CD4-positive, alpha-beta T cell treated with Interleukin-4 for 1 hour (primary cell): ENCODE data around the gene CCNYL1.
A peak's percentile ranks its signal among the peaks of the same experiment; 100 is the strongest.

Experiments used
- DNase-seq, 2 donors: peaks; one replicate each; pipeline ENCODE4 v3.0.0-alpha.2; 2020 to 2022

CCNYL1 gene

DNA sequence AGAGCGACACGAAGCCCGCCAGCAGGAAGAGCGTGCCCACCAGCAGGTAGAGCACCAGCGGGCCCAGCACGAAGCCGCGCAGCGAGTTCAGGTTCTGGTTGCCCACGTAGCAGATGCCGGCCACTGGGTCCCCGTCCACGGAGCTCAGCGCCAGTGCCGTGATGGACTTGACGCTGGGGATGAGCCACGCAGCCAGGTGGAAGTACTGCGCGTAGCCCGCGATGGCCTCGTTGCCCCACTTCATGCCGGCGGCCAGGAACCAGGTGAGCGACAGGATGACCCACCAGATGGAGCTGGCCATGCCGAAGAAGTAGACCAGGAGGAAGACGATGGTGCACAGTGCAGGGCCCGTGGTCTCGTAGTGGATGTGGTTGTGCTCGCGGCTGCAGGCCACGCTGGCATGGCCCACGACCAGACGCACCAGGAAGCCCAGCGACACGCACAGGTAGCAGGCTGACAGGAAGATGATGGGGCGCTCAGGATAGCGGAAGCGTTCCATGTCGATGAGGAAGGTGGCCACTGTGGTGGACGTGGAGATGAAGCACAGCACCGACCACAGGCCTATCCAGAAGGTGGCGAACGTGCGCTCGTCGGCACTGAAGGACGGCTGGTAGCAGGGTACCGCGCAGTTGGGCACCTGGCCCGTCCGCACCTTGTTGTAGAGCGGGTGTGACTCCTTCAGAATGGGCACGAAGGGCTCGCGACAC, 56.2 kb downstream of the CCNYL1 start:
- DNase-seq = no peak

DNA sequence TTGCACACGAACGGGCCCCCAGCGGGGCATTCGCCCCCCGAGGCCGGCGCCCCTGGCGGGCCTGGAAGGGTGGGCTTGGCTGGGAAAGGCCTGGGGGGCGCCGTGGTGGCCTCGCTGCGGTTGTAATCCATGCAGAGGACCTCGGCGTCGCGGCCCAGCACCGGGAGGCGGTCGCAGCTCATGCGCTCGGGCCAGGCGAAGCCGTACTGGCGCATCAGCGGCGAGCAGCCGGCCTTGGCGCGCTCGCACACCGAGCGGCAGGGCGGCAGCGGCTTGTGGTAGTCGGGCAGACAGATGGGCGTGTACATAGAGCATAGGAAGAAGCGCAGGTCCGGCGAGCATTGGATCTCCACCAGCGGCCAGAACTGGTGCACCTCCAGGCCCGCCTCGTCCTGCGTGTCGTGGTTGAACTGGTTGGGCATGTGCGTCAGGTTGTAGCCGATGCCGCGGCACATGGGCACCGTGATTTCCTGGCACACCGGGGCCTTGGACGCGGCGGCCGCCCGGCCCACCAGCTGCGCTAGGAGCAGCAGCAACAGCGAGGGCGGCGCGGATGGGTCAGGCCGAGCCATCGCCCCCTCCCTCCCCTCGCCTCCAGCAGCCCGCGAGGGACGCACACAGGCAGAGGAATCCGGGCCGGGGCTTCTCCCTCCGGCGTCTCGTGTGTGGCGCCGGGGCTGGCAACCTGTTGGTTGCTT, 56.9 kb downstream of the CCNYL1 start:
- peak; percentile 20 to 31 for DNase-seq

DNA sequence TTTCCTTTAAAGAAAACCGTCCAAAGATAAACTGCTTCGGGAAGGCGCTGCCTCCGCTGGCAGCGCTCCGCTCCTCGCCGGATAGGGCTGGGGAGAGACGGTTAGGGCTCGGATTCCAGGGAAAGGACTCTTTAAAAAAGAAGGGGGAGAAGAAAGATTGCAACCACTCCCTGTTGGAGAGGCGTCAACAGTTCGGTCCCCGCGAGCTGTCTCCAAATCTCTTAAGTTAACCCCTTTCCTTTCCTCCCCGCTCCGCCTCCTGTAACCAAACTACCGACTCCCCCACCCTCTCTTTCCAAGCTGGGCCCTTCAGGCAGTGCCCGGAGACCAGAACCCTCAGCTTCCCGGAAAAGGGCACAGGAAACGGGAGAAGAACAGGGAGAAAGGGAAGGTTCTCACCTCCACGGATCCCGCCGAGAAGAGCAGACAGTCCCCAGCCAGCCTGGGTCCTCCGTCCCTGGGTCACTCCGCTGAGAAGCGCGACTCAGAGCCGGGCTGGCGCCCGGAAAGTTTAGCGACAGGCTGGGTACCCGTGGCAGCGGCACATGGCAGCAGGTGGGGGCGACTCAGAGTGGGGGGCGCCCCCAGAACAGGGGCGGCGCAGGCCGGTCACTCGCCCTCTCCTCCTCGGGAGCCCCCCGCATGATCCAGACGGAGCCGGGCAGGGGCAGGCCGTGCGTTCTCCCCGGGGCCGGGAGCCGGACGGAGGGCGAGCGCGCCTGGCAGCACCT, 57.6 kb downstream of the CCNYL1 start:
- no peak for DNase-seq

DNA sequence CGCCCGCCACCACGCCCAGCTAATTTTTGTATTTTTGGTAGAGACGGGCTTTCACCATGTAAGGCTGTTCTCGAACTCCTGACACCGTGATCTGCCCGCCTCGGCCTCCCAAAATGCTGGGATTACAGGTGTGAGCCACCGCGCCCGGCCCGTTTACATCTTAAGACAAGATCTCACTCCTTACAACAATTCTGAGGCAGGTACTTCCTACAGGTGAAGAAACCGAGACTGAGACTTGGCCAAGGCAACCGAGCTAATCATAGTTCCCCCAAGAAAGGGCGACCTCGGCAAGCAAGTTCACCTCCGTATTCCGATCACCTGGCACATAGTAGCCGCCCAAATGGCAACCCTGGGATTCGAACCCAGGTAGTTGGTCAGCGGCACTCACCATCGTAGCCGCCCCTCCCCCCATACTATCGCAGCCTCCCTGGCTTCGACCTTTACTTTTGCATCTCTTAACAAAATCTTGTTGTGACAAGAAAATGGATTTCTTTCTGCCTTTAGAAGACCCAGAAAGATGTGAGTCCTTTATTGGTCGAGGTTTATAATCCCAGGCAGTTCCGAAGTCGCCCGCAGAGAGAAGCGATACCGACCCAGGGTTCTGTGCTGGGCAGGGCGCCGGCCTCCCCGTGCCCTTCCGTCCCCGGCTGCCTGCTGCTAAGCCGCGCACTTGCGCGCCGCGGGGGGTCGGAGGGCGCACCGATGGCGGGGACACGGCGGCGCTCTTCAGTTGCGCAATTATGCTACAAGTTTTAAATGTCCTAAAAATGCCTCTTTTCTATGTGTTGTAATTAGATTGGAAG, 59.4 kb downstream of the CCNYL1 start:
- DNase-seq = peak in 1 of 2 donors; percentile 9

DNA sequence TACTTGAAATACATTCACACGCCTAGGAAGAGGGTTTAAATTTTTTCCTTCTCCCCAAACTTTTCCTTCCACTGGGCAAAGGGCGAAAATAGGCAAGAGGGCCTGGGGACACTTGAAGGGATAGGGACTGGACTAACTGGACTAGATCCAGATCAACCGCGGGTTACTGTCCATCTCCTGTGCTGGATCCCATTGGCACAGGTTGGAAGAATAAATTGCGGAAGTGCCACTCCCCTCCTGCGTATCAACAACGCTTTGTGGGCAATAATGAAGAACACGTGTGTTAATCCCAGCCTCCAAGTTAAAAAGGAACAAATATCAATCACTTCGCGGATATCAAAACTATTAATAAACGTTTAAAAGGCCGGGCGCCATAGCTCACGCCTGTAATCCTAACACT, 60.0 kb downstream of the CCNYL1 start:
- no peak for DNase-seq

DNA sequence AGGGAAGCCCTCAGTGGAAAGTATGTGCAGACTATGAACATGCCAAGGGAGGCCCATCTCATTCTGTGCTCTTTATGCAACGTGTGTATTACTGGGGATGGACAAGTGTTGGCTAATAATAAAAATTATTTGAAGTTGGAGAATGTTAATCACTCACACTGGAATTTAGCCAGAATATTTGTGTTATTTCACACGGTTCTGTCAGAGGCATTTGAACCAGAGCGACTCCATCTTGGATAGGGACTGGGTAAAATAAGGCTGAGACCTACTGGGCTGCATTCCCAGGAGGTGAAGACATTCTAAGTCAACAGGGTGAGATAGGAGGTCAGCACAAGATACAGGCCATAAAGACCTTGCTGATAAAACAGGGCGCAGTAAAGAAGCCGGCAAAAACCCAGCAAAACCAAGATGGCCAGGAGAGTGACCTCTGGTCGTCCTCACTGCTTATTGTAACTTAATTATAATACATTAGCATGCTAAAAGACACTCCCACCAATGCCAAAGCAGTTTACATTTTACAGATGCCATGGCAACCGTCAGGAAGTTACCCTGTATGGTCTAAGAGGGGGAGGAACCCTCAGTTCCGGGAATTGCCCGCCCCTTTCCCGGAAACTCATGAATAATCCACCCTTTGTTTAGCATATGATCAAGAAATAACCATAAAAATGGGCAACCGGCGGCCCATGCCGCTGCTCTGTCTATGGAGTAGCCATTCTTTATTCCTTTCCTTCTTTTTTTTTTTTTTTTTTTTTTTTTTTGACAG, 60.8 kb downstream of the CCNYL1 start:
- DNase-seq = peak; percentile 42 to 46

DNA sequence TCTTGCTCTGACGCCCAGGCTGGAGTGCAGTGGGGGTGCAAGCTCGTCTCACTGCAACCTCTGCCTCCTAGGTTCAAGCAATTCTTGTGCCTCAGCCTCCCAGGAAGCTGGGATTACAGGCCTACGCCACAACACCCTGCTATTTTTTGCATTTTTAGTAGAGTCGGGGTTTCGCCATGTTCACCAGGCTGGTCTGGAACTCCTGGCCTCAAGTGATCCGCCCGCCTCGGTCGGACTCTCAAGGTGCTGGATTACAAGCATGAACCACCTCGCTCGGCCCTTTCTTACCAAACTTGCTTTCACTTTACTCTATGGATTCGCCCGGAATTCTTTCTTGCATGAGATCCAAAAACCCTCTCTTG, 61.4 kb downstream of the CCNYL1 start:
- no peak for DNase-seq

DNA sequence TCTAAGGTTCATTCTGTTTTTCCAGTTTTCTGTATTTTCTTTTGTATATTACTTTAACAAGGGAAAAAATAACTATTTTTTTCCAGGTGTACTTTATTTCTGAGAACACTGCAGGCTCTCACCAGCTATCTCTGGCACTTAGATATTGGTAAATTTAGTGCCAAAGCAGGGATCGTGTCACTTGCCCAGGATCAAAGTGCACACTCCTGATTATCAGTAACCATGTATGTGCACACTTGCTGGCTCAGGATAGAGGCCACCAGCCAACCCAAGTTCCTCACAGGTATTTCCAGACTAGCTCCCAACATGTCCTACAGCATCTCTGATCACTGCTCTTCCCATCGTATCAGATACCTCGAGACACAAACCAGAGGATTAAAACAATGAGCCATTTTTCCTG, 64.0 kb downstream of the CCNYL1 start:
- no peak for DNase-seq

DNA sequence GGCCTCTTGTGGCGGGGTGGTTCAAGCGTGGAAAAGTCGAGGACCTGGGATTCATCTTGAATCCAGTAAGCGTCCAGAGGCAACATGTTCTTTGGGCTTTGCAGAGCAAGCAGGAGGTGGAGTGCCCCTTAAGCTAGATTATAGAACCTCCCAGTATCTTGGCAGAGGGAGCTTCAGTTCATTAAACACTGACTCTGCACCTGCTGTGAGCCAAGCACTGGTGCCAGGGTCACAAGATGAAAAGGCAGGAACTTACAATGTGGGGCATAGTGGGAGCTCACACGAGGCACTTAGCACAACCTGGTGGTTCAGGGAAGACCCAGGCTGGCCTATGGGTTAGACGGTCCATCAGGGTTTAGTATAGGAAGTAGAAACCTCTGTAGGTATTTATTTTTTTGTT, 65.7 kb downstream of the CCNYL1 start:
- no peak for DNase-seq

DNA sequence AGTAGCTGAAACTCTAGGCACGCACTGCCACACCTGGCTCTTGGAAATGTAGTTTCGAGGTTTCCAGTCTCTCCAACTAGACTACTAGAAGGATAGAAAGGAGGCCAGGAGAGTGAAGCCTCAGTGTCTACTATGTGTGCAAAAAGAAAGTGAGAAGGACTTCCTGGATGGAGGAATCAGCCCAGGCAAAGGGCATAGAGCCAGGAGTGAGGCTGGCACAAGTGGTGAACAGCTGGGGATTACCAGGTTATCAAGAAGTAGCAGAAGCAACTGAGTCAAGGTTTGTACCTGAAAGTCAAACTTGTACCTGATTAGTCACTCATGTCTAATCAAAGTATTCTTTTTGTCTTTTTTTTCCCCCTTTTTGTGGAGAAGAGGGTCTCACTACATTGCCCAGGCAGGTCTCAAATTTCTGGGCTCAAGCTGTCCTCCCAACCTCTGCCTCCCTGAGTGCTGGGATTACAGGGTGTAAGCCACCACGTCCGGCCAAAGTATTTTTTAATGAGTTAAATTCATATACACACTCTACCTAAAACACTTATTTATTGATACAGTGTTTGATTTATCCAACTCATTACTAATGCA, 67.0 kb downstream of the CCNYL1 start:
- no peak for DNase-seq

DNA sequence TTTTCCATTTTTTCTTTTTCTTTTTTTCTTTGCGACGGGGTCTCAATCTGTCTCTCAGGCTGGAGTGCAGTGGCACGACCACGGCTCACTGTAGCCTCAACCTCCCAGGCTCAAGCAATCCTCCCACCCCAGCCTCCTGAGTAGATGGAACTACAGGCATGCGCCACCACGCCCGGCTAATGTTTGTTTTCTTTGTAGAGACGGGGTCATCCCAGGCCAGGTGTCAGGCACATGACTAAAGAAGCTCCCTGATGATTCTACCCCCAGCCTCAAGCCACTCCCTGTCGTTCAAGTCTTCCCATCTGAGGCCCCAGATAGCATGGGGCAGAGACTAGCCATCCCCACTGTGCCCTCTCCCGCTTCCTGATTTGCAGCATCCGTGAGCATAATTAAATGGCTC, 68.1 kb downstream of the CCNYL1 start:
- DNase-seq = no peak

DNA sequence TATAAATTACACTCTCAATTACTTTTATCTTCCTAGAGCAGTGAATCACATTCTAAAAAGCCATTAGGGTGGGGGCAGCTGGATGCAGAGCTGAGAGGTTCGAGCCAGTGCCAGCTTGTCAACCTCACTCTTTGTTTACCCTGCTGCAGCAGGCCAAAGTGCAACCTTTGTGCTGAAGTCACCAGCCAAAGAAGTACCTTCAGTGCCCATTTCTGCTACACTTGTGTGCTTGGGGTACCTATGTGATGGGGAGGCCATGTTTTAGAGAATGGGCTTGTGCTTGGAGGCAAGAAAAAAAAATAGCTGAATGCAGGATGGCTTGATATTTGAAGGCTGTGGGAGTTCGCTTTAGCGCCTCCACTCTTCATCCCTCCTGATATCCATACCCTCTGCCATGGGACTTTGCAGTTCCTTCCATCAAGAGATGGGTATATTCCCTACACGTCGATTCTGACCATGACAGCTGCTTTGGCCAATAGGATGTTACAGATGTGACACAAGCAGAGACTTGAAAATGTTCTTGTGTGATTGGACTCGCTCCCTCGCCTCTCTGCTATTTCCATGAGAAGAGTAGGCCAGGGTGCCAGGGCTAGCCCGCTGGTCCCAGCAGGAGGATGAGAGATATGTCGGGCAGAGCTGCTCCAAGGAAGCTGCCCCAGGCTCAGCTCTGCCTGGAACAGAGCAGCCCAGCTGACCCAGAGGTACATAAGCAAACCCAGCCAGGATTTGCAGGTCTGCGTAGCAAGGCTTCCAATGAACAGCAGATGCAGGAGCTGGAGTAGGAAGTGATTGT, 71.0 kb downstream of the CCNYL1 start:
- no peak for DNase-seq

DNA sequence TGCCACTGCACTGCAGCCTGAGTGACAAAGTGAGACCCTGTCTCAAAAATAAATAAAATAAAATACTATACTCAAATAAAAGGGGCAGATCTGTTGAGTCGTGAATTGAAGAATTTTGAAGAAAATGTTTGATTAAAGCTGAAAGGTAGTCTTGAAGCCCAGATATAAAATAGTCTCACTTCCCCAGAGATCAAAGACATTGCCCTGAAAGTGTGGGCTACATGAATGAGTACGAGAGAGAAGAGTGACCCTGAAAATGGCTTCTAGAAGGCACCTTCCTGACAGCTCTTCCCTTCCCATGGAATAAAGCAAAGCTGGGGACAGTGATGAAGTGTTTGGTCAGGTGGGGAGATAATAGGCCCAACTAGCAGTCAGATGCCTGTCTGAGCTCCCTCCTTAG, 72.1 kb downstream of the CCNYL1 start:
- DNase-seq = no peak

DNA sequence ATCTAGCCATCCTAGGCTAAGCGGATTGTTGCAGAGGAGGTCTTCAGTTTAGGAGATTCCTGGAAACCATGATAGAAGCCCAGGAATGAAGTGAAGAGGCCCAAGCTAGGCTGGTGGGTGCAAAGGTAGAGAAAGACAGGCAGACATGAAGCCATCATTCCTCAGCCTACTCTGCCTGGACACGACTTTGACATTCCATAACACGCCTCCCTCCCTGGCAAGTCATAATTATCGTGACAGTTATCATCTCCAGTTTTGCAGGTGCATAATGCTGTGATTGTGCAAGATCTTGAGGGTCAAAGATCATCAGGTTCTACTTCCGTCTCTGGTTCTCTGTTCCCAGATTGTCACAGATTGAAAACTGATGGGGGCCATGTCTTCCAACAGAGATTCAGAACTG, 73.5 kb downstream of the CCNYL1 start:
- DNase-seq = no peak

DNA sequence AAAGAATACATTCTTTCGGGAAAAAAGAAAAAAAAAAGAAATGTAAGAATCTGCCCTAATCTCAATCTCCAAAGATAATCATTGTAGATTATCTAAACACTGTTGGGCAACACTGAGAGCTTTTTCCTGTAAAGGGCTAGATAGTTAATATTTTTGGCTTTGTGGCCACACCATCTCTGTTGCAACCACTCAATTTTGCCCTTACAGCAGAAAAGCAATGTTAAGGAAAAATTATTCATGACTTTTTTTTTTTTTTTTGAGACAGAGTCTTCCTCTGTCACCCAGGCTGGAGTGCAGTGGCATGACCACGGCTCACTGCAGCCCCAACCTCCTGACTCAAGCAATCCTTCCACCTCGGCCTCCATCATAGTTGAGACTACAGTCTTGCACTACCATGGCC, 75.6 kb downstream of the CCNYL1 start:
- DNase-seq = no peak

DNA sequence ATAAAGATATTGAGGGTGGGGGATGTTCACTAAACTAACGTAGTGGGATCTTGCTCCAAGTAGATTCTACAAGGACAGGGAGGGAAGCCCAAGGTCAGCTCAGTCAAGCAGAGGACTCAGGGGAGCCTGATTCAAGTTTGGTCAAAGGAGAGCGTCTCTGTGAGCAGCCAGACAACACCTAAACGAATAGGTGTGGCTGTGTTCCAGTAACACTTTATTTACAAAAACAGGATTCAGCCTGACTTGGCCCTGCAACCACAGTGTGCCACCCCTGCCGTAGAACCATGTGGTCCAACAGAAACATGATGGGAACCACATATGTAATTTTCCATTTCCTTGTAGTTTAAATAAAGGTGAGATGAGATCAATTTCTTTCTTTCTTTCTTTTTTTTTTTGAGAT, 76.4 kb downstream of the CCNYL1 start:
- DNase-seq = no peak

DNA sequence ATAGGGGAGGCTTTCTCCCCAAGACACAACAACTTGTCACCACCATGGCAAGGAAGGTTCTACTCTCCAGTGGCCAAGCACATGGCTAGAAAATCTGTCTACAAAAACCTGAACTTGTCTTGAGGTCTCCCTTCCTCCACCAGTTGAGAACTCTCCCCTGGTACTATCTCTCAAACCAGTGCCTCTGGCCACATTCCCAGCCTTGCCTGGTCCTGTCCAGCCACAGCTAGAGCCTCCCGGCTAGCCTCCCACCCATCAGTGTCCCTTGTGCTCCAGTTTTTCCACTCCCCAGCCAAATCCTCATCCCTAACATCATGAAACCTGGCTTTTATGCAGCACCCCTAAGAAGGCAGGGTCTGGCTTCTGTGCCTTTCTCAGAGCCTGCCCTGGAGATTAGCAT, 79.5 kb downstream of the CCNYL1 start:
- DNase-seq = no peak

DNA sequence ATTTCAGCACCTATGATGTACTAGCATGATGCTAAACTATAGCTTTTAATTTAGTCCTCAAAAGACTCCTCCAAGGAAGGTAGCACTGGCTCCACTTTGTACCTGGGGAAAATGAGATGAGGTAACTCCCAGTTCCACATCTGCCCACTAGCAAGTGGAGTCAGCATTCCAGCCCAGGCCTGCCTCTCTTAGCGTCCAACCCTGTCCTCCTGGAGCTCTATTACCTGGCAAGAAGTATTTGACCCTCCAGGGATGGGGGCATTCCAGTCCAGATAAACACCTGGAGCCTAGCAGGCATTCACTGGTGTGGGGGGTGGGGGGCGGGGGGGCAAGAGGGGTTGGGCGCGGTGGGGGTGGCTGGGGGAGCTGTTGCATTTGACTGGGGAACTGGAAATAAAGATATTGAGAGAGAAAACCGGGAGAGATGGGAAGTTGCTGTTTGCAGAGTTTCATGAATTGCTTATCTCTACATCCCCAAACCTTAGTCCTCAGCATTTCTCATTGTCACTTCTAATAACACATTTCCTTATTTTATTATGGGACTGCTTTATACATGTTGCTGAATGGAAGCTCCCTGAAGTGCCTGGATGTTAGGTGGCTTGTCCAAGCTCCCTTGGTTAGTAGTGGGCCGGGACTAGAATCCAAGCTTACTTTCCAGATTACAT, 80.3 kb downstream of the CCNYL1 start:
- DNase-seq = no peak

DNA sequence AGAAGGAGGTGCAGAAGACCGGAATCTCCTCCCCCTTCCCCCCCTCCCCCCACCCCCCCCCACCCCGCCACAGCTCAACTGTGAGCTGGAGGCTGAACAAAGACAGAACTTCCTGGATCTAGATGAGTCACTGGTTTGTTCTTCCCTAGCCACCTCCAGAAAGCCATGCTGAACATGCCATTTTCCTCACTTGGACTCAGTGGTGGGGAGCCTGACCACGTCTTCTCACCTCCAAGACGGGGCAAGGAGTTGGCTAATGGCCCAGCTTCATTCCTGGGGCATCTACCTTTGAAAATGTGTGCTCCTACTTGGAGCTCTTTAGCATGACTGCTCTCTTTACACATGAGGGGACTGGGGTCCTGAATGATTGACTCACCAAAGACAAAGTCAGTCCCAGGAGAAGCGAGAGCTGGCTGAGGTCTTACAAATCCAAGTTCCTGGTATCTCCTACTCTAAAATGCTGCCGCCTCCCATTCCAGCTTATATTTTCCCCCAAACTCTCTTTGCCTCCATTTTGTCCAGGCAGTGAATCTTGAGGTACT, 80.9 kb downstream of the CCNYL1 start:
- no peak for DNase-seq

DNA sequence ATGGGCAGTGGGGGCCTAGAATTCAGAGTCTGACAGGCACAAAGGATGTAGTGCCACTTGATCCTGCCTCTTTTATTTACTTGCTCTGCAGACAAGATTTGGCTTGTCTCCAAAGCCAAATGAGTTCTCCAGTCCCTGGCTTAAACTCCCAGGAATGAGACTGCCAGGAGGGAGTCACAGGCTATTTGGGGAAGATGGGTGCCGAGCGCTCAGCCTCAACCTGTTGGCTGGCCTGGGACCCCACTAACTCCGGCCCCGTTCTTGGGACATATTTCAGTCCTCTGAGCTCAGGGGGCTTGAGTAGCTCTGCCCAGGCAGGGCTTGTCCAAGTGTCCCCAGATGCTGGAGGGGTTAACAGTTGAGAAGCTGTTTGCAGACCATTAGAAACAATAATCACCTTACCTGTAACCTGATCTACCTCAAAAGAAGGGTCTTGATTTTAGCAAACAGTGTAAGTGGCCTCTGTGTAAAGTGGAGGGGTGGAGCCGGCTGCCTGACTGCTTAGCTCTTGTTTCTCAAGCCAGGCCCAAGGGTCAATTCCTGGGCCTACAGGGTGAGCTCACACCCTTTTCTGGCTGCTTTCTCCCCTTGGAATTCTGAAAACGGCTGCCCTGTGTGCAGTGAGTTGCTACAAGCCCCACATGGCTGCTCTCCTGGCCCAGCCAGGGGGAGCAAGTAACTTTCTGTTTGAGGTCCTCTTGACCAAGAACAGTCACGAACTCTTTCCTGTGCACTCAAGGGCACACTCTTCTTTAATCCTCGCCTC, 85.3 kb downstream of the CCNYL1 start:
- no peak for DNase-seq
